ENCODE results near the gene PSMB7. TPM values are rescaled to one million over a fixed set of nuclear protein-coding genes. Genes with fewer than 3 reads are reported as not detected.

PSMB7 gene
- total RNA-seq, 2 experiments from 2014 or later: 155 to 170 TPM

GRCh38 chr9:124439686-124440243, 24.5 kb upstream of the PSMB7 start:
- H3K36me3 Mint-ChIP-seq (ENCODE audit: low read depth): no peaks in the 10 kb centered on the region
- H3K27ac Mint-ChIP-seq: no peak overlapping the region
- intact Hi-C loops (cut with micrococcal nuclease): no loop called here
- ATAC-seq (no peak), DNase-seq (no peak)
- no peaks in the 10 kb centered on the region for H3K4me1 Mint-ChIP-seq (ENCODE audit: low read depth)
- peaks cover 19% of the 10 kb centered on the region for H3K27me3 Mint-ChIP-seq
- POLR2A ChIA-PET: interaction anchor here (0.6 kb wide), 1 partner anchor 757 kb away, joined by 3 read pairs; no protein-coding TSS in a partner anchor
- H3K9me3 Mint-ChIP-seq: no peaks in the 10 kb centered on the region
- no peak overlapping the region for H3K4me3 Mint-ChIP-seq
- TF ChIP-seq CTCF (IDR thresholded peaks at IDR 0.05): no peak
- CTCF ChIA-PET: interaction anchor here (1.1 to 1.4 kb wide), 2 partner anchors 30 to 97 kb away, joined by 3 to 4 read pairs; no protein-coding TSS in a partner anchor

- Mint-ChIP-seq H3K27me3 (peaks cover 17% of the 10 kb centered on the region), H3K4me1 (ENCODE audit: low read depth) (no peaks in the 10 kb centered on the region), H3K9me3 (no peaks in the 10 kb centered on the region), H3K36me3 (ENCODE audit: low read depth) (no peaks in the 10 kb centered on the region), H3K27ac (no peak overlapping the region), H3K4me3 (no peak overlapping the region)
- CTCF ChIA-PET: interaction anchor here (1.1 to 1.4 kb wide), 2 partner anchors 29 to 98 kb away, joined by 3 to 4 read pairs; no protein-coding TSS in a partner anchor
- no peak for TF ChIP-seq CTCF (IDR thresholded peaks at IDR 0.05)
- intact Hi-C loops (cut with micrococcal nuclease): no loop called here
- DNase-seq: no peak
- ATAC-seq: no peak
- POLR2A ChIA-PET: interaction anchor here (0.6 kb wide), 1 partner anchor 756 kb away, joined by 3 read pairs; no protein-coding TSS in a partner anchor
Observed at GRCh38 chr9:124439086-124439485, 23.8 kb upstream of the PSMB7 start.

GRCh38 chr9:124438091-124438490, 22.8 kb upstream of the PSMB7 start:
- Mint-ChIP-seq H3K4me3 (no peak overlapping the region), H3K36me3 (ENCODE audit: low read depth) (no peaks in the 10 kb centered on the region), H3K27me3 (peaks cover 17% of the 10 kb centered on the region), H3K27ac (no peak overlapping the region), H3K4me1 (ENCODE audit: low read depth) (no peaks in the 10 kb centered on the region), H3K9me3 (no peaks in the 10 kb centered on the region)
- no peak for DNase-seq
- ChIA-PET CTCF (no interaction called here), POLR2A (no interaction called here)
- no peak for ATAC-seq
- no peak for TF ChIP-seq CTCF (IDR thresholded peaks at IDR 0.05)
- intact Hi-C loops (cut with micrococcal nuclease): no loop called here

GRCh38 chr9:124437086-124437485, 21.8 kb upstream of the PSMB7 start:
- TF ChIP-seq CTCF (IDR thresholded peaks at IDR 0.05): no peak
- Mint-ChIP-seq H3K27ac (no peak overlapping the region), H3K4me1 (ENCODE audit: low read depth) (no peaks in the 10 kb centered on the region), H3K27me3 (peaks cover 14% of the 10 kb centered on the region), H3K9me3 (no peaks in the 10 kb centered on the region), H3K4me3 (no peak overlapping the region), H3K36me3 (ENCODE audit: low read depth) (no peaks in the 10 kb centered on the region)
- ChIA-PET POLR2A (no interaction called here), CTCF (no interaction called here)
- intact Hi-C loops (cut with micrococcal nuclease): no loop called here
- DNase-seq: no peak
- no peak for ATAC-seq

GRCh38 chr9:124436320-124436719, 21.1 kb upstream of the PSMB7 start:
- Mint-ChIP-seq H3K9me3 (no peaks in the 10 kb centered on the region), H3K27ac (no peak overlapping the region), H3K36me3 (ENCODE audit: low read depth) (no peaks in the 10 kb centered on the region), H3K4me3 (no peak overlapping the region), H3K27me3 (peaks cover 10% of the 10 kb centered on the region), H3K4me1 (ENCODE audit: low read depth) (no peaks in the 10 kb centered on the region)
- DNase-seq: no peak
- POLR2A ChIA-PET: no interaction called here
- intact Hi-C loops (cut with micrococcal nuclease): no loop called here
- no peak for TF ChIP-seq CTCF (IDR thresholded peaks at IDR 0.05)
- CTCF ChIA-PET: no interaction called here
- ATAC-seq: no peak
